Measurements from ENCODE around the gene NUDC.
"Not testable (repeated sequence)": the region's sequence is repeated elsewhere in the genome, so short reads cannot be mapped to it uniquely, and the experiment has no call there.

Gene NUDC

DNA sequence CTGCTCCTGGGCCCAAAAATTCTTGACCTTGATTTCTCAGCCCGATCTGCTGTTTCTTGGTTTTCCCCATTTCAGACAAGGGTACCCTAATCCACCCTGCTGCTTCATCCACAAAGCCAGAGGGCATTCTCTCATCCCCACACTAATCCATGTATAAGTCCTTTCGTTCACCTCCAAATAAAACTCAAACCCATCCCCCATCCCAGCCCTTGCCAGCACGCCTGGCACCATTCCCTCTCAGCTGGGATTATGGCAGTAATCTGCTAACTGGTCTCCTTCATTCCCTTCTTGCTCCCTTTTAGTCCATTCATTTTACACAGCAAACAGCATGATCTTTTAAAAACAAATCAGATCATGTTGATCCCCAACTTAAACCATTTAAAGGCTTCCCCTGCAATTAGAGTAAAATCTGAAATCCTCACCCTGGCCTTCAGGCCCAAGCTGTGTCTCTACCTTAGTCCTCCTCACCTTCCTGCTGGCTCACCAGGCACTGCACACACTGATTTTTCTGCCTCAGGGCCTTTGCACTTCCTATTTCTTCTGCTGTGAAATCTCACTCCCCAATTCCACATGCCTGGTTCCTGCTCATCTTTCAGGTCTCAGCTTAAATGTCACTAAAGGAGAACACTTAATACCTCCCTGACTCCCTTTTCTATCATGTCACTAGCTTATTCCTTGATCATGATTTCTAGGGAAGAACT, 59.8 kb downstream of the NUDC start:
- no peak for FAIRE-seq
- no peak for DNase-seq (ENCODE audit: extremely low spot score, insufficient read length, low read depth)

DNA sequence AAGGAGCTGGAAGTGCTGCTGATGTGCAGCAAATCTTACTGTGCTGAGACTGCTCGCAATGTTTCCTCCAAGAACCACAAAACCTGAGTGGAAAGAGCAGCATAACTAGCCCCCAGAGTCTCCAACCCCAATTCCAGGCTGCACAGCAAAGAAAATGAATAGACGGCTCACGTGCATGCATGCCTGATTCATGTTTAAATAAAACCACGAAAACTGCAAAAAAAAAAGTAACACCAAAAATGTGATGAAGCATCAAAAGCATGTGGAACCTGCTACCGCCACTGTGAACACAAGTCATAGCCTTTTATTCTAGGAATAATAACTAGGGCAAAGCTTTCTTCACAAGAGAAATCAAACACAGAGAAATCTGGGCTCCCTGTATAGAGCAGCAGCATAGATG, 62.3 kb downstream of the NUDC start:
- FAIRE-seq (no peak), DNase-seq (ENCODE audit: extremely low spot score, insufficient read length, low read depth) (no peak)

- FAIRE-seq (no peak), DNase-seq (ENCODE audit: extremely low spot score, insufficient read length, low read depth) (no peak)
These were observed 62.7 kb downstream of the NUDC start for GRCh38 chr1:26984291-26984690.

DNA sequence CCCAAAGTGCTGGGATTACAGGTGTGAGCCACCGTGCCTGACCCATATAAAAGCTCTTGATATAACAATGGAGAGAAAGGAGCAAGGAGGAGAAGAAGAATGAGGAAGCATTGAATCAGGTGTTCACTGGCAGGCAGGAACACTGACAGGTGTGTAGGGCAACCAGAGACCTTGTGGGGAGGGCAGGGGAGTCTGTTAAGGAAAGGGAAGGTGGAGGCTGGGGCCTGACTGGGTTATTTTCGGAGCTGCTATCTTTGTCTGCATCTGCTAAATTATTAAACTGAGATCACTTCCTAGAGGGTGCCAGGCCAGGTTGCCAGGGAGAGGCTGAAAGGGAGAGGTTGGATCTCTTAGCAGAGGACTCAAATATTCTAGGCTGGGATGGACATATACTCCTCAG, 65.1 kb downstream of the NUDC start:
- FAIRE-seq (no peak), DNase-seq (ENCODE audit: extremely low spot score, insufficient read length, low read depth) (no peak)

DNA sequence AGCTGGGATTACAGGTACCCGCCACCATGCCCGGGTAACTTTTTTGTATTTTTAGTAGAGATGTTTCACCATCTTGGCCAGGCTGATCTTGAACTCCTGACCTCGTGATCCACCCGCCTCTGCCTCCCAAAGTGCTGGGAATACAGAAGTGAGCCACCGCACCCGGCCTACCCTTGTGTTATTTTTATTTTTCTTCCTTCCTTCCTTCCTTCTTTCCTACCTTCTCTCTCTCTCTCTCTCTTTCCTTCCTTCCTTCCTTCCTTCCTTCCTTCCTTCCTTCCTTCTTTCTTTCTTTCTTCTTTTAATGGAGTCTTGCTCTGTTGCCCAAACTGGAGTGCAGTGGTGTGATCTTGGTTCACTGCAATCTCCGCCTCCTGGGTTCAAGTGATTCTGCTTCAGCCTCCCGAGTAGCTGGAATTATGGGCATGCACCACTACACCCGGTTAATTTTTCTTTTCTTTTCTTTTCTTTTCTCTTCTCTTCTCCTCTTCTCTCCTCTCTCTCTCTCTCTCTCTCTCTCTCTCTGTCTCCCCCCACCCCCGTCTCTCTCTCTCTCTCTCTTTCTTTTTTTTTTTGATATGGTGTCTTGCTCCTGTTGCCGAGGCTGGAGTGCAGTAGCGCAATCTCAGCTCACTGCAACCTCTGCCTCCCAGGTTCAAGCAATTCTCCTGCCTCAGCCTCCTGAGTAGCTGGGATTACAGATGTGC, 68.0 kb downstream of the NUDC start:
- not testable (repeated sequence) for DNase-seq (ENCODE audit: extremely low spot score, insufficient read length, low read depth); FAIRE-seq

- FAIRE-seq: peak; percentile 52
- no peak for DNase-seq (ENCODE audit: extremely low spot score, insufficient read length, low read depth)
These were observed 70.0 kb downstream of the NUDC start for GRCh38 chr1:26991310-26992116.

DNA sequence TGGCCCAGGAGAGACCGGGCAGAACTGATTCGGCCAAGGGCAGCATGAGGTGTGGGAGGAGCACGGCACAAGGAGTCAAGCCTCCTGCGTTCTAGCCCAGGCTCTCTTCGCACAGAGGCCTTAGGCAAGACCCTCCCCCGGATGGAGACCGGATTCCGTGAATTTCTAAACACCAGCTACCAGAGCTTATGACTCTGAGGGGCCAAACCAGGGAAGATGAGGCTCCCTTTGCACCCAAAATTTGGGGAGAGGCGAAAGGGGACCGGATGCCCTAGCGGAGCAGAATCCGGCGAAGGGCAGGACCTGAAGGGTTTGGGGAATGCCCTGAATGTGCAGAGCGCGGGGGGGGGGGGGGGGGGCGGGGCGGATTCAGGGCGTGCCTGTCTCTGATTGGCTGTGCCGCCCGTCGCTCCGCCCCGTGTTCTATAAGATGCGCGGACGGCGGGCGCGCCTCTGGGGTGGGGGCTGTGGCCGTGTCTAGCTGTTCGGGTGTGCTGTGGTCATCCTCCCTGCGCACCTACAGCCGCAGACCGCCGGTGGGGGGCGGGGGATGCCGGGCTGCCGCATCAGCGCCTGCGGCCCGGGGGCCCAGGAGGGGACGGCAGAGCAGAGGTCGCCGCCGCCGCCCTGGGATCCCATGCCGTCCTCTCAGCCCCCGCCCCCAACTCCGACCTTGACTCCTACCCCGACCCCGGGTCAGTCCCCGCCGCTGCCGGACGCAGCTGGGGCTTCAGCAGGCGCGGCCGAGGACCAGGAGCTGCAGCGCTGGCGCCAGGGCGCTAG, 71.9 kb downstream of the NUDC start, which contains the start of gene TRNP1:
TRNP1 (plus strand) TSS at position 456 of the 783 bp plus-strand sequence; CDS start at position 551, 95 bp downstream.
- FAIRE-seq: no peak
- peak; percentile 79 for DNase-seq (ENCODE audit: extremely low spot score, insufficient read length, low read depth)

DNA sequence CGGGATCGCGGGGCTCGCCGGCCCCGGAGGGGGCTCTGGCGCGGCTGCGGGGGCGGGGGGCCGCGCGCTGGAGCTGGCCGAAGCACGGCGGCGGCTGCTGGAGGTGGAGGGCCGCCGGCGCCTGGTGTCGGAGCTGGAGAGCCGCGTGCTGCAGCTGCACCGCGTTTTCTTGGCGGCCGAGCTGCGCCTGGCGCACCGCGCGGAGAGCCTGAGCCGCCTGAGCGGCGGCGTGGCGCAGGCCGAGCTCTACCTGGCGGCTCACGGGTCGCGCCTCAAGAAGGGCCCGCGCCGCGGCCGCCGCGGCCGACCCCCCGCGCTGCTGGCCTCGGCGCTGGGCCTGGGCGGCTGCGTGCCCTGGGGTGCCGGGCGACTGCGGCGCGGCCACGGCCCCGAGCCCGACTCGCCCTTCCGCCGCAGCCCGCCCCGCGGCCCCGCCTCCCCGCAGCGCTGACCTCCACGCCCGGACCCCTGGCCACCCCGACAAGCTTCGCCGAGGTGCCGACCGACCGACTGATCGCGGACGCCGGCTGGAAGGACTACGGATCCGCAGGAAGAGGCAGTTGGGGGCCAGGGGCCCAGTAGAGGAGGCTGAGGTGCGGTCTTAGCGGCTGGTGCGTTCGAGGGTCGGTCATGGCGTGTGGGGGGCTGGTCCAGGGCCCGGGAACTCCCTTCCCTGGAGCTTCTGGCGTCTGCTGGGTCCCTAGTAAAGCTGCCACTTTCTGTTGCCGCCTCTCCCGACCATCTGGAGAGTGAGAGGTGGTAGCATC, 72.7 kb downstream of the NUDC start:
- FAIRE-seq (no peak), DNase-seq (ENCODE audit: extremely low spot score, insufficient read length, low read depth) (no peak)

GRCh38 chr1:26994787-26995517, 73.4 kb downstream of the NUDC start:
- DNase-seq (ENCODE audit: extremely low spot score, insufficient read length, low read depth) (no peak), FAIRE-seq (no peak)

- FAIRE-seq: no peak
- DNase-seq (ENCODE audit: extremely low spot score, insufficient read length, low read depth): no peak
These were observed 74.5 kb downstream of the NUDC start for GRCh38 chr1:26996024-26996423.
